ENCODE measurements around the gene ZNF473. TPM values are rescaled to one million over a fixed set of nuclear protein-coding genes. Genes with fewer than 3 reads are reported as not detected.

Gene ZNF473
- total and polyA plus RNA-seq, 9 donors: 5.4 to 8.6 (median 7.2) TPM

DNA sequence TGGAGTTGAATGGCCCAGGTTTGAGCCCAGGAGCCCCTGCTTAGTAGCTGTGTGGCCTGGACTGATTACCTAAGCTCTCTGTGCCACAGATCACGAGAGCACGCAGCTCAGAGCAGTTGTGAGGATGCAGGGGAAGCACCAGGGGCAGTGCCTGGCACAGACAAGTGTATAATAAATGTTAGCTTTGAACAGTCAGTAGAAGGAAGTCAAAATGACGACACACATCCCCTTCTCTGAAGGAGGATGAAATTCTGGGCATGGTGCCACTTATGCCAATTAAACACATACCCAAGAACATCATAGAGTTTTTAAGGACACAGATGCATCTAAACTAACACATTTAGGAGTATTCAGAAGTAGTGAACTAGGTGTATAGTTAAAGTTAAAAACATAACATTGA, 39.9 kb upstream of the ZNF473 start:
- Histone ChIP-seq H3K36me3 (ENCODE audit: control insufficient read depth, insufficient read depth, low read length) (peaks cover 55% of the 10 kb centered on the region), H3K9me3 (replicated peaks; ENCODE audit: control insufficient read depth, low read depth, low read length) (no peaks in the 10 kb centered on the region), H3K4me1 (ENCODE audit: control insufficient read depth, insufficient read depth, low read length) (no peaks in the 10 kb centered on the region), H3K4me3 (ENCODE audit: low read length) (no peak overlapping the region), H3K27ac (ENCODE audit: low read length) (no peak overlapping the region), H3K27me3 (ENCODE audit: control insufficient read depth, insufficient read depth, low read length) (no peaks in the 10 kb centered on the region)
- WGBS (ENCODE audit: insufficient coverage): no CpG with 5 or more reads among the region's 3 CpGs
- DNase-seq: no peak

DNA sequence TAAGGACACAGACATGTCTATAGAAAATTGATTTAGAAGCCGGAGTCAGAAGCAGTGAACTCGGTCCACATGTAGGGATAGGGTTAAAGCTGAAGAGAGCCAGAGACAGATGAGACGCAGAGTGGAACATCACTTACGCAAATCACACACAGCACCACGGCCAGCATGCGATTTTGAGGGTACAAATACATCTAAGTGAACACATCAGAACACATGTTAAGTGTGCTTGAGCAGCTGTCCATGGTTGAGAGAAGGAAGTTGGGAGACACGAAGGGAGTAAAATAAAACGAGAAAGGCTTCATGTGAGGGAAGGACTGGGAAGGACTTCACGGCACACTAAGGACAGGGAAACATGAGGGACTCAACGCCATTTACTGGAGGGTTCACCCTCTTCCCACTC, 39.5 kb upstream of the ZNF473 start:
- no peaks in the 10 kb centered on the region for H3K9me3 ChIP-seq (replicated peaks; ENCODE audit: control insufficient read depth, low read depth, low read length)
- H3K4me1 ChIP-seq (ENCODE audit: control insufficient read depth, insufficient read depth, low read length): no peaks in the 10 kb centered on the region
- no peak overlapping the region for H3K27ac ChIP-seq (ENCODE audit: low read length)
- 100% methylated on average over 4 of the region's 10 CpGs for WGBS (ENCODE audit: insufficient coverage)
- H3K36me3 ChIP-seq (ENCODE audit: control insufficient read depth, insufficient read depth, low read length): peaks cover 59% of the 10 kb centered on the region
- DNase-seq: no peak
- H3K4me3 ChIP-seq (ENCODE audit: low read length): no peak overlapping the region
- H3K27me3 ChIP-seq (ENCODE audit: control insufficient read depth, insufficient read depth, low read length): no peaks in the 10 kb centered on the region

DNA sequence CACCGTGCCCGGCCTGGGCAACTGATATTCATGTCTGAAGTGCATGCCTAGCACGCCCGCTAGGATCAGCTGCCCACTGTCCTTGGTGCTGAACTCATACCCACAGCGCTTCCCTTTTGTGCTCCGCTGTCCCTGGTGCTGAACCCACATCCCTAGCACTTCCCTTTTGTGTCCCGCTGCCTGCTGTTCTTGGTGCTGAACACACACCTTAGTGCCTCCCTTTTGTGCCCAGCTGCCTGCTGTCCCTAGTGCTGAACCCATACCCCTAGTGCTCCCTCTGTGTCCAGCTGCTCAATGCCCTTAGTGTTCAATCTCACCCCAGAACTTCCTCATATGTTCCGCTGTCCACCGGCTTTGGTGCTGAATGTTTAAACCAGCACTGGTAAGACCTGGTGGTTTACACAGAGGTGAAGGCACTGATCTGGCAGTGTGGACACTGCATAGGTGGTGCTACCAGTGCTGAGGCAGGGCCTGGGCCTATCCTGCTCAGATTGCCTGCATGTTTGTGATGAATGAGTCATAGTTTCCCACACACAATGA, 38.6 kb upstream of the ZNF473 start:
- Histone ChIP-seq H3K9me3 (replicated peaks; ENCODE audit: control insufficient read depth, low read depth, low read length) (no peaks in the 10 kb centered on the region), H3K36me3 (ENCODE audit: control insufficient read depth, insufficient read depth, low read length) (peaks cover 60% of the 10 kb centered on the region), H3K27me3 (ENCODE audit: control insufficient read depth, insufficient read depth, low read length) (no peaks in the 10 kb centered on the region), H3K4me3 (ENCODE audit: low read length) (no peak overlapping the region), H3K27ac (ENCODE audit: low read length) (no peak overlapping the region), H3K4me1 (ENCODE audit: control insufficient read depth, insufficient read depth, low read length) (no peaks in the 10 kb centered on the region)
- DNase-seq: peak; percentile 95
- 5% methylated on average over 7 of the region's 9 CpGs for WGBS (ENCODE audit: insufficient coverage)

DNA sequence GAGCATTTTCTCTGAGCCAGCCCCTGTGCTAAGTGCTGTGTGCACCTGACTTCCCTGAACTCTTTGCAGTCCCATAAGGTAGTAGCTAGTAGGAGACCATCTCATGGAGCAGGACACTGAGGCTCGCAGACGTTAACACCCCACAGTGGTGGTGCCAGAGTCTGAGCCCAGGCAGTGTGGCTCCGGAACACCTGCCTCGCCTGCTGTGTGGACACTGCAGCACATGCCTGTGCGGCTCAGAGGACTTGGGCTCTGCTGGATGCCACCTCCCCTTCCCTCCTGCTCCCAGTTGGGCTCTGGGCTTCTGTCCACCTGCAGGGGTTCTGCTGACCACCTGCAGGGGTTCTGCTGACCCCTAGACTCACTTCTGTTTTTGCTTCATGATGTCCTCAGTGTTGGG, 37.8 kb upstream of the ZNF473 start:
- H3K27ac ChIP-seq (ENCODE audit: low read length): no peak overlapping the region
- no peaks in the 10 kb centered on the region for H3K4me1 ChIP-seq (ENCODE audit: control insufficient read depth, insufficient read depth, low read length)
- H3K27me3 ChIP-seq (ENCODE audit: control insufficient read depth, insufficient read depth, low read length): no peaks in the 10 kb centered on the region
- no peak for DNase-seq
- peaks cover 60% of the 10 kb centered on the region for H3K36me3 ChIP-seq (ENCODE audit: control insufficient read depth, insufficient read depth, low read length)
- no peak overlapping the region for H3K4me3 ChIP-seq (ENCODE audit: low read length)
- H3K9me3 ChIP-seq (replicated peaks; ENCODE audit: control insufficient read depth, low read depth, low read length): no peaks in the 10 kb centered on the region
- WGBS (ENCODE audit: insufficient coverage): 96% methylated on average over 5 of the region's 5 CpGs

DNA sequence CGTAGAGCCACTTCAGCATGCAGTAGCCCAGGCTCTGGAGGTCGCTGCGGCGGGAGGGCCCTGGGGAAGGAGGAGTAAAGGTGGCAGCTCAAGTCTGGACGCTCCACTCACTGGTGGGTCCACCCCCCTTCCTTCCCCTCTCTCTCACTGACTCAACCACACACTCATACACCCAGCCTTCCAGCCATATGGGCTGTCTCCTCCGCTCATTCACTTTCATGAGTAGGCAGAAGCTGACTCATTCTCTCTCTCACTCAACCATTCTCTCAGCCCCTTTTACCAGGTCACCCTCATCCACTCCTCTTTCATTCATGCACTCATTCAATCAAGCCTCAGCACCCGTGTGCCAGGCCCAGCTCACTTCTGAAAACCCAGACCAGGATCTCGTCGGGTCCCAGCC, 37.4 kb upstream of the ZNF473 start:
- Histone ChIP-seq H3K4me3 (ENCODE audit: low read length) (no peak overlapping the region), H3K36me3 (ENCODE audit: control insufficient read depth, insufficient read depth, low read length) (peaks cover 61% of the 10 kb centered on the region)

DNA sequence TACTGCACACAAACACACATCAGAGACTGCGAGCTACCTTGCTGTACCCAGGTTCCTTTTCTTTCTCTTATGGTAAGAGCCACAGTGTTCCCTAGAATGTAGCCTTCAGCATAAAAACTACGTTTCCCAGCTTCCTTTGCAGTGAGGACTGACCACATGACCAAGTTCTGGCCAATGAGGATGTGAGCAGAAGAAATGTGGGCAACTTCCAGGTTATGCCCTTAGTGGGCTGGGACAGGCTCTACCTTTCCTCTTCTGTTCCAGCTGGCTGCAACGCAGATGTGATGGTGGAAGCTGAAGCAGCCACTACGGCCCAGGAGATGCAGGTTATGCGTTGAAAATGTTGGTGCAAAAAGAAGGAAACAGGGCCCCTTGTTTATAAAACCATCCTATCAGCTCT, 28.1 kb upstream of the ZNF473 start:
- Histone ChIP-seq H3K9me3 (replicated peaks; ENCODE audit: control insufficient read depth, low read depth, low read length) (no peaks in the 10 kb centered on the region), H3K4me1 (ENCODE audit: control insufficient read depth, insufficient read depth, low read length) (no peaks in the 10 kb centered on the region), H3K4me3 (ENCODE audit: low read length) (no peak overlapping the region), H3K27ac (ENCODE audit: low read length) (no peak overlapping the region), H3K27me3 (ENCODE audit: control insufficient read depth, insufficient read depth, low read length) (no peaks in the 10 kb centered on the region), H3K36me3 (ENCODE audit: control insufficient read depth, insufficient read depth, low read length) (peaks cover 76% of the 10 kb centered on the region)
- WGBS (ENCODE audit: insufficient coverage): no CpG with 5 or more reads among the region's 5 CpGs
- DNase-seq: peak; percentile 31

More for the DNA sequence above, 37.4 kb upstream of the ZNF473 start:
- no peak for DNase-seq
- no peaks in the 10 kb centered on the region for H3K4me1 ChIP-seq (ENCODE audit: control insufficient read depth, insufficient read depth, low read length)
- H3K27me3 ChIP-seq (ENCODE audit: control insufficient read depth, insufficient read depth, low read length): no peaks in the 10 kb centered on the region
- H3K9me3 ChIP-seq (replicated peaks; ENCODE audit: control insufficient read depth, low read depth, low read length): no peaks in the 10 kb centered on the region
- WGBS (ENCODE audit: insufficient coverage): 88% methylated on average over 6 of the region's 9 CpGs
- no peak overlapping the region for H3K27ac ChIP-seq (ENCODE audit: low read length)

DNA sequence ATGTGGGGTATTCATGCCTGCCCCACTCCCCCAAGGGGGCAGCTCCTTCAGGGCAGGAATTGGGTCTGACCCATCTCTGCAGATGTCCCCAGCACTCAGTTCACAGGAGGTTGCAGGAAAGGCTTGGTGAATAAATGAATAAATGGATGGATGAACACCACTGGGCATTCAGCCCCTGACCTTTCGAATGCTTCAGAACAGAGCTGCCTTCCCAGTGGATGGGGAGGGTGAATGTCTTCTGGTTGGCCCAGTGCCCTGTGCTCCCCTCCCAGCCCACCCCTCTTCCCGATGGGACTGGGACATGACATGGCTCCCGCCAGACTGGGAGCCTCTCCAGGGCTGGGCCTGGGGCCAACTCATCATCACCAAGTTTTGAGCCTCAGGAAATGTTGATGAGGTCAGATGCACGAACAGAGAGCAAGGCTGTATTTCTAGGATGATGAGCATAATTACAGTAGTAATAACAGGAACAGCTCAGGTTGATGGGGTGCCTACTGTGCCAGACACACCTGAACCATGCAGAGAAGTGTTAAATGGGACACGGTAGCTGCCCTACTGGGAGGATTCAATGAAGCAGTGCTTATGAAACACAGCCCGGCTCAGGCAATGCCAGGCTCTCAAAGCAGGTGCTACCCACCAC, 26.3 kb upstream of the ZNF473 start:
- H3K36me3 ChIP-seq (ENCODE audit: control insufficient read depth, insufficient read depth, low read length): peaks cover 79% of the 10 kb centered on the region
- H3K27ac ChIP-seq (ENCODE audit: low read length): no peak overlapping the region
- no peaks in the 10 kb centered on the region for H3K4me1 ChIP-seq (ENCODE audit: control insufficient read depth, insufficient read depth, low read length)
- H3K27me3 ChIP-seq (ENCODE audit: control insufficient read depth, insufficient read depth, low read length): no peaks in the 10 kb centered on the region
- H3K9me3 ChIP-seq (replicated peaks; ENCODE audit: control insufficient read depth, low read depth, low read length): no peaks in the 10 kb centered on the region
- peak; percentile 15 for DNase-seq
- 71% methylated on average over 3 of the region's 6 CpGs for WGBS (ENCODE audit: insufficient coverage)
- H3K4me3 ChIP-seq (ENCODE audit: low read length): no peak overlapping the region

DNA sequence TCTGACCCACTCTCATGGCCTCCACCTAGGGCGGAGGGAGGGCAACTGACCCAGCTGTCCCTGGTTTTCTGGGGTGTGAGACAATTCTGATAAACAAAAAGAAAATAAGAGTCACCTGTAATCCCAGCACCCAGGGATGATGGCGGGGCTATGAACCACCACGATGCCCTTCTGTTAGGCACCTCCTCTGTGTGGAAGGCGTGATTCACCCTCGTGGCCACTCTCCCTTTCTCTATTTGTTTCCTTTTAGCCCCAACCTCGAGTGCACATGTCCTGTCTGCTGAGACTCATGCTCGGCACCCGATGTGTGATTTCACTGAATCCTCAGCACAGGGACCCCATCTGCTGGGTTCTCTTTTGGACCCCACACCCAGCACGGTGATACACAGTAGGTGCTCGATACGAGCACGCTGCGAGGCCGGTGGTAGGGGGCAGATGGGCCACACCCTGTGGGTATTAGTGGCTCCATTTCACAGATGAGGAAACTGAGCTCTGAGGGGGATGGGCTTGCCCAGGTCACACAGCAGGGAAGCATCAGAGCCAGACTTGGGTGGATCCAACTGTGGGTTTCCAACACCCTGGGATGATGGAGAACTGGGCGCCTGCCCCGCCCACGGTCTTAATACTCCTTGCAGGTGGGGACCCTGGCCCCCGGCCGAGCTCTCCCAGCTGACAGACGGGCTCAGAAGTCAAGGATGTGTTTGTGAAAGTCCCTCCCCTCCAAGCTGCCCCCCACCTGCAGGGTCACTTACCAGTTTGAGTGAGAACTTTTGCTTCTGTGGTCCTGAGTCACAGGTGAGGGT, 25.6 kb upstream of the ZNF473 start:
- DNase-seq: no peak
- no peaks in the 10 kb centered on the region for H3K27me3 ChIP-seq (ENCODE audit: control insufficient read depth, insufficient read depth, low read length)

DNA sequence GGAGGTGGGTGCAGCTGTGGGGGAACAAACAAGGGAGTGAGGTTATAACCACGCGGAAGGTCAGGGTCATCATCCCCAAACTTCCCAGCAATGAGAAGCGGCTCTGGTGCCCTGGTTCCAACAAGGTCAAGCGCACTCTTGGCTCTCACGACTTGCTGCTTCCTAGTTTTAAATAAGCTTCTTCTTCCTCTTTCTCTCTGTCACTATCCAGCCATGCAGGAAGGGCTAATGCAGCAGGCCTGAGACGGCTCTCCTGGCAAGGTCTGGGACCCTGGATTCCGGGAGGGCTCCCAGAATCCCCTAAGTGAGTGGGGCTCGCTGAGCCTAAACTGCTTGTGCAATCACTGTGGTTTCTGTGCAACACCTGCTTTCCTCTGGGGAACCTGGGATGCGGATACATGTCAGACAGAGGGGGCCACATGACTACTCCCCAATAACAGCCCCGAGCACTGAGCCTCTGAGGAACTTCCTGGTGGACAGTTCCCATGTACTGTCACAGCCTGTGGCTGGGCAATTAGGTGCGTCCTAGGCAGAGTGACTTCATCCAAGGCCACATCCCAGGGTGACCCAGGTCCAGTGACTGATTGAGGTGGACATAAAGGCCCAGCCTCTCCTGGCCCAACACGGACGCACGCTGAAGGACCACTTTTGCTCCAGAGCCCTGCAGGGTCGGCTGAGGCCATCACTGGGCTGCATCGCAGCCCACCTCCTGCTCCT, 24.8 kb upstream of the ZNF473 start:
- H3K27me3 ChIP-seq (ENCODE audit: control insufficient read depth, insufficient read depth, low read length): no peaks in the 10 kb centered on the region
- H3K4me1 ChIP-seq (ENCODE audit: control insufficient read depth, insufficient read depth, low read length): no peaks in the 10 kb centered on the region
- DNase-seq: no peak
- no peaks in the 10 kb centered on the region for H3K9me3 ChIP-seq (replicated peaks; ENCODE audit: control insufficient read depth, low read depth, low read length)
- H3K4me3 ChIP-seq (ENCODE audit: low read length): no peak overlapping the region
- WGBS (ENCODE audit: insufficient coverage): 85% methylated on average over 16 of the region's 16 CpGs
- no peak overlapping the region for H3K27ac ChIP-seq (ENCODE audit: low read length)
- H3K36me3 ChIP-seq (ENCODE audit: control insufficient read depth, insufficient read depth, low read length): peaks cover 81% of the 10 kb centered on the region

More for the DNA sequence above, 25.6 kb upstream of the ZNF473 start:
- no peaks in the 10 kb centered on the region for H3K4me1 ChIP-seq (ENCODE audit: control insufficient read depth, insufficient read depth, low read length)
- no peak overlapping the region for H3K4me3 ChIP-seq (ENCODE audit: low read length)
- 93% methylated on average over 19 of the region's 20 CpGs for WGBS (ENCODE audit: insufficient coverage)
- H3K27ac ChIP-seq (ENCODE audit: low read length): no peak overlapping the region
- peaks cover 78% of the 10 kb centered on the region for H3K36me3 ChIP-seq (ENCODE audit: control insufficient read depth, insufficient read depth, low read length)
- H3K9me3 ChIP-seq (replicated peaks; ENCODE audit: control insufficient read depth, low read depth, low read length): no peaks in the 10 kb centered on the region

DNA sequence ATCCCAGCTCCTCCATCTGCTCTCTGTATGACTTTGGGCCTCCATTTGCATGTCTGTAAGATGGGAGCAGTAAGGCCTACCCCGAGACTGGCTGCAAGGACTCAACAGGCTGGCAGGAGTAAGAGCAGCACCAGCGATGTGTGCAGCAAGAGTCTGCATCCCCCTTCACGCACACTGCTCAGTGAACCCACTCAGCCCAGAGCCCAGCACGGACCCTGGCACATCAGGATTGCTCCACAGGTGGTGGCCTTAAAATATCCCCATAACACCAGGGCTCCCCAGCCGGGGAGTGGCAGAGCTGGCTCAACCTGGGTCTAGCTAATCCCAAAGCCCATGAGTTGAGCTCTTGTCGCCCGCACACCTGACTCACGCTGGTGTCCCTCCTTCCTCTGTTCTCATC, 24.0 kb upstream of the ZNF473 start:
- Histone ChIP-seq H3K27ac (ENCODE audit: low read length) (no peak overlapping the region), H3K4me1 (ENCODE audit: control insufficient read depth, insufficient read depth, low read length) (no peaks in the 10 kb centered on the region), H3K27me3 (ENCODE audit: control insufficient read depth, insufficient read depth, low read length) (no peaks in the 10 kb centered on the region), H3K9me3 (replicated peaks; ENCODE audit: control insufficient read depth, low read depth, low read length) (no peaks in the 10 kb centered on the region), H3K36me3 (ENCODE audit: control insufficient read depth, insufficient read depth, low read length) (peaks cover 84% of the 10 kb centered on the region), H3K4me3 (ENCODE audit: low read length) (no peak overlapping the region)
- DNase-seq: no peak
- 90% methylated on average over 3 of the region's 8 CpGs for WGBS (ENCODE audit: insufficient coverage)

Data from muscle of leg (tissue), 11 donors.